COR-L47 (cell line): ENCODE data around the gene PACRG.

Experiments
- DNase-seq: peaks from one replicate; lab custom pipeline; 2025; lab: John Stamatoyannopoulos, UW

PACRG gene

GRCh38 chr6:163177892-163178420, 450.2 kb downstream of the PACRG start:
- DNase-seq: no peak

- DNase-seq: no peak
These were observed 451.3 kb downstream of the PACRG start for GRCh38 chr6:163179061-163179460.

- DNase-seq: no peak
These were observed 451.9 kb downstream of the PACRG start for GRCh38 chr6:163179721-163180120.

- DNase-seq: no peak
These were observed 453.2 kb downstream of the PACRG start for GRCh38 chr6:163180874-163181541.

GRCh38 chr6:163181666-163182180, 453.9 kb downstream of the PACRG start:
- DNase-seq: no peak

- no peak for DNase-seq
These were observed 454.9 kb downstream of the PACRG start for GRCh38 chr6:163182696-163183095.

- DNase-seq: no peak
These were observed 456.0 kb downstream of the PACRG start for GRCh38 chr6:163183806-163184205.

- DNase-seq: no peak
These were observed 458.0 kb downstream of the PACRG start for GRCh38 chr6:163185744-163186143.

GRCh38 chr6:163186527-163186926, 458.8 kb downstream of the PACRG start:
- DNase-seq: no peak

GRCh38 chr6:163187201-163187600, 459.4 kb downstream of the PACRG start:
- no peak for DNase-seq

- DNase-seq: no peak
These were observed 459.8 kb downstream of the PACRG start for GRCh38 chr6:163187606-163188005.

GRCh38 chr6:163188746-163189145, 461.0 kb downstream of the PACRG start:
- DNase-seq: no peak

GRCh38 chr6:163189609-163190008, 461.8 kb downstream of the PACRG start:
- no peak for DNase-seq

GRCh38 chr6:163190786-163191185, 463.0 kb downstream of the PACRG start:
- DNase-seq: no peak

- no peak for DNase-seq
These were observed 464.1 kb downstream of the PACRG start for GRCh38 chr6:163191704-163192537.

GRCh38 chr6:163192591-163192990, 464.8 kb downstream of the PACRG start:
- no peak for DNase-seq

GRCh38 chr6:163193326-163193725, 465.6 kb downstream of the PACRG start:
- no peak for DNase-seq

- DNase-seq: no peak
These were observed 468.2 kb downstream of the PACRG start for GRCh38 chr6:163195721-163196691.

- no peak for DNase-seq
These were observed 470.1 kb downstream of the PACRG start for GRCh38 chr6:163197839-163198238.

- DNase-seq: no peak
These were observed 470.6 kb downstream of the PACRG start for GRCh38 chr6:163198396-163198795.

- no peak for DNase-seq
These were observed 471.6 kb downstream of the PACRG start for GRCh38 chr6:163199371-163199770.

- no peak for DNase-seq
These were observed 472.5 kb downstream of the PACRG start for GRCh38 chr6:163200289-163200688.
